CD4-positive, alpha-beta memory T cell (primary cell): ENCODE data around the gene LTBR. TPM values are rescaled to one million over a fixed set of nuclear protein-coding genes. Genes with fewer than 3 reads are reported as not detected.

Experiments used
- CTCF ChIA-PET: fragments of 350-600 bp; sonication (Branson Sonifier 250); formaldehyde crosslinking; loops from one replicate; lab custom pipeline; 2021; ENCODE audit warnings: inconsistent platforms; ENCODE audit not compliant: partially characterized antibody; lab: Charles Lee
- POLR2A ChIA-PET: fragments of 350-600 bp; sonication (Branson Sonifier 250); formaldehyde crosslinking; loops from one replicate; lab custom pipeline; 2021; ENCODE audit not compliant: partially characterized antibody; lab: Charles Lee
- DNase-seq, 5 donors: peaks; one replicate each; pipeline versions ENCODE4 v3.0.0 to v3.0.0-alpha.2; 2020 to 2022; ENCODE audit warnings: mixed read lengths in 1 of 5
- H3K27ac ChIP-seq: one replicate; pipeline ENCODE4 v1.7.0; 2013; ENCODE audit warnings: low read depth, low read length
- H3K27me3 ChIP-seq: 2 replicates; pipeline ENCODE4 v1.7.0; 2013; ENCODE audit warnings: mild to moderate bottlenecking, low read length, moderate library complexity; ENCODE audit not compliant: insufficient read depth
- H3K36me3 ChIP-seq: 2 replicates; pipeline ENCODE4 v1.7.0; 2013; ENCODE audit warnings: mild to moderate bottlenecking, low read length, moderate library complexity; ENCODE audit not compliant: insufficient read depth
- H3K4me1 ChIP-seq: 2 replicates; pipeline ENCODE4 v1.7.0; 2013; ENCODE audit warnings: mild to moderate bottlenecking, low read length, moderate library complexity; ENCODE audit not compliant: insufficient read depth
- H3K4me3 ChIP-seq, 2 donors: one replicate each; pipeline ENCODE4 v1.7.0; 2013; ENCODE audit warnings: low read length in 2 of 2, mild to moderate bottlenecking in 1 of 2
- H3K9me3 ChIP-seq, 2 donors: one replicate each; pipeline ENCODE4 v1.7.0; 2013; ENCODE audit warnings: low read length in 2 of 2, control low read depth in 1 of 2; ENCODE audit not compliant: control insufficient read depth in 1 of 2
- H3K27ac Mint-ChIP-seq, 7 donors: one replicate each; pipeline ENCODE4 v1.8.0; 2020 to 2021; ENCODE audit warnings: mixed read lengths in 7 of 7, mild to moderate bottlenecking in 6 of 7, inconsistent platforms in 3 of 7, moderate library complexity in 3 of 7
- H3K27me3 Mint-ChIP-seq, 2 donors: one replicate each; pipeline ENCODE4 v1.8.0; 2020 to 2021; ENCODE audit warnings: mixed read lengths in 2 of 2
- H3K36me3 Mint-ChIP-seq, 2 donors: one replicate each; pipeline ENCODE4 v1.8.0; 2020 to 2021; ENCODE audit warnings: mixed read lengths in 2 of 2, inconsistent platforms in 1 of 2, mild to moderate bottlenecking in 1 of 2
- H3K4me1 Mint-ChIP-seq, 4 donors: one replicate each; pipeline ENCODE4 v1.8.0; 2020 to 2021; ENCODE audit warnings: mixed read lengths in 4 of 4, mild to moderate bottlenecking in 1 of 4
- H3K4me3 Mint-ChIP-seq, 8 donors: one replicate each; pipeline ENCODE4 v1.8.0; 2020 to 2021; ENCODE audit warnings: mixed read lengths in 8 of 8, mild to moderate bottlenecking in 7 of 8, moderate library complexity in 6 of 8, inconsistent platforms in 3 of 8
- H3K9me3 Mint-ChIP-seq, 8 donors: one replicate each; pipeline ENCODE4 v1.8.0; 2020 to 2021; ENCODE audit warnings: mixed read lengths in 8 of 8, mild to moderate bottlenecking in 5 of 8, inconsistent platforms in 3 of 8, moderate library complexity in 1 of 8
- intact Hi-C: fragments of 100-400 bp; cut with micrococcal nuclease; formaldehyde crosslinking; loops from one replicate; pipeline ENCODE4 v1.15.1; 2023
- polyA plus RNA-seq, 2 donors: library from polyadenylated mRNA; unstranded; fragments of 300-500 nt; fragmentation: Illumina TruSeq; gene quantifications; one replicate each; pipeline ENCODE4 v1.2.3, GENCODE V29; 2021
- total RNA-seq, 2 experiments: library from RNA; stranded (reverse); gene quantifications; one replicate each; pipeline ENCODE4 v1.2.3, GENCODE V29; 2021

Gene LTBR
- total and polyA plus RNA-seq, 4 experiments from 2014 or later: 1.1 to 1.3 TPM; not detected in 2

DNA sequence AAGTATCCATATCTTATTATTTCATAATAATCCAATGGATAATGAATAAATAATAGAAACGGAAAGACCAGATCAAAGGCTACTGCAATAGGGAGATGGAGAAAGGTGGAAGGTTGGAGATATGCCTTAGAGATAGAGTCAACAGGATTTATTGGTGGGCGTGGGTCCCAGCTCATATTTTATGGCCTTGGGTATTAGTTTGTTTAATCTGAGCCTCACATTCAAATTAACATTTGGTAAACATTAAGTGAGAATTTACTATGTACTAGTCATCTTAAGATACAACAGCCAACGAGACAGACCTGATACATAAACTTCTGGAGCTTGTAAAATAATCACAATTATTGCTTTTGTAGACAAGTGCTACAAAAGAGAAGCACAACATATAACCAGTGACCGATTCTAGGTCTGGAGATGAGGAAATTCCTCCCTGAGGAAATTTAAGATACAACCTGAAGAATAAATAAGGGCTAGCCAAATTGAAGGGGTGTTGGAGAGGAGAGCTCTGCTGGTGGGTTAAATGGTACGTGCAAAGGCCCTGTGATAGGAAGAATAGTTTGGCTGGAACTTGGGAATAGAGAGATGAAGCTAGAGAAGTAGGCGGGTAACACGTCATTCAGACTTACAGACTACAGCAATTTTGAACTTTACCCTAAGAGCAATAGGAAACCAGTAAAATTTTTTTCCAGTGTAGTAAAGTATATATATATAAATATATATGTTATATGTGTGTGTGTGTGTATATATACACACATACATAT, 16.1 kb downstream of the LTBR start:
- H3K4me3 ChIP-seq: no peak overlapping the region
- Mint-ChIP-seq H3K27ac (no peak overlapping the region), H3K27me3 (no peaks in the 10 kb centered on the region), H3K4me3 (no peak overlapping the region), H3K4me1 (no peaks in the 10 kb centered on the region), H3K9me3 (no peaks in the 10 kb centered on the region), H3K36me3 (no peaks in the 10 kb centered on the region)
- no peaks in the 10 kb centered on the region for H3K4me1 ChIP-seq
- H3K9me3 ChIP-seq: no peaks in the 10 kb centered on the region
- no peaks in the 10 kb centered on the region for H3K27me3 ChIP-seq
- intact Hi-C loops: no loop called here
- H3K27ac ChIP-seq: no peak overlapping the region
- CTCF ChIA-PET: no interaction called here
- no peaks in the 10 kb centered on the region for H3K36me3 ChIP-seq
- POLR2A ChIA-PET: no interaction called here
- no peak for DNase-seq

DNA sequence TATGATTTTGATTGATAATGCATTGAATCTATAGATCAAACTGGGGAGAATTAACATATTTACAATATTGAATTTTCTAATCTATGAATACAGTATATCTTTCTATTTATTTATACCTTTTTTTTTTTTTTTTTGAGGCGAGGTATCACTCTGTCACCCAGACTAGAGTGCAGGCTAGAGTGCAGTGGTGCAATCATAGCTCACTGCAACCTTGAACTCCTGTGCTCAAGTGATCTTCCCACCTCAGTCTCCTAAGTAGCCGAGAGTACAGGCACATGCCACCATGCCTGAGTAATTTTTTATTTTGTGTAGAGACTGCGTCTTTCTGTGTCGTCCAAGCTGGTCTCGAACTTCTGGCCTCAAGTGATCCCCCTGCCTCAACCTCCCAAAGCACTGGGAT, 20.4 kb downstream of the LTBR start:
- Histone ChIP-seq H3K4me1 (no peaks in the 10 kb centered on the region), H3K9me3 (no peaks in the 10 kb centered on the region), H3K27ac (no peak overlapping the region), H3K27me3 (no peaks in the 10 kb centered on the region), H3K36me3 (no peaks in the 10 kb centered on the region), H3K4me3 (no peak overlapping the region)
- POLR2A ChIA-PET: no interaction called here
- no peaks in the 10 kb centered on the region for H3K27me3 Mint-ChIP-seq
- DNase-seq: no peak
- H3K36me3 Mint-ChIP-seq: no peaks in the 10 kb centered on the region
- CTCF ChIA-PET: no interaction called here
- no peak overlapping the region for H3K4me3 Mint-ChIP-seq
- H3K27ac Mint-ChIP-seq: peak overlapping the region in 1 of 7 donors; percentile 32
- no peaks in the 10 kb centered on the region for H3K9me3 Mint-ChIP-seq
- intact Hi-C loops: no loop called here
- no peaks in the 10 kb centered on the region for H3K4me1 Mint-ChIP-seq

DNA sequence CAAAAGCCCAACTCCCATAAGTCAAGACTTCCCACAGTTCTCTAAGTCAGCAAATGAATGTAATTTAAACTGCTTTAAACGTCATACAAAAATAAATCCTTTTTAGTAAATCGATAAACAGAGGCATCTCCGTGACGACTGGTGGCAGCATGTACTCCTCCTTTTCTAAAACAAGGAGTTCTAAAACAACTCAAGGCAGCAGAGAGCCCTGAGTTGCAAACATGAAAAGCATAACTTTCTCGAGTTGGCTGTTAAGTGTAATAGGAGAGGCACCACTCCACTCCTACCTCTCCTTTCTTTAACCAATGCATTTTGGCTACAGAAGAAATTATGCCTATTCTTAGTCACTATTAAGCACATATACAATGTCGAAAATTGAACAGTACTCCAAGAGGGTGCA, 22.0 kb downstream of the LTBR start:
- no peak overlapping the region for H3K4me3 Mint-ChIP-seq
- no peaks in the 10 kb centered on the region for H3K36me3 Mint-ChIP-seq
- Histone ChIP-seq H3K4me3 (no peak overlapping the region), H3K9me3 (no peaks in the 10 kb centered on the region), H3K27me3 (no peaks in the 10 kb centered on the region), H3K36me3 (no peaks in the 10 kb centered on the region), H3K4me1 (no peaks in the 10 kb centered on the region), H3K27ac (no peak overlapping the region)
- no peak for DNase-seq
- ChIA-PET CTCF (no interaction called here), POLR2A (no interaction called here)
- no peaks in the 10 kb centered on the region for H3K9me3 Mint-ChIP-seq
- H3K27me3 Mint-ChIP-seq: peaks cover 0 to 2% of the 10 kb centered on the region in 2 donors
- intact Hi-C loops: no loop called here
- no peaks in the 10 kb centered on the region for H3K4me1 Mint-ChIP-seq
- no peak overlapping the region for H3K27ac Mint-ChIP-seq

DNA sequence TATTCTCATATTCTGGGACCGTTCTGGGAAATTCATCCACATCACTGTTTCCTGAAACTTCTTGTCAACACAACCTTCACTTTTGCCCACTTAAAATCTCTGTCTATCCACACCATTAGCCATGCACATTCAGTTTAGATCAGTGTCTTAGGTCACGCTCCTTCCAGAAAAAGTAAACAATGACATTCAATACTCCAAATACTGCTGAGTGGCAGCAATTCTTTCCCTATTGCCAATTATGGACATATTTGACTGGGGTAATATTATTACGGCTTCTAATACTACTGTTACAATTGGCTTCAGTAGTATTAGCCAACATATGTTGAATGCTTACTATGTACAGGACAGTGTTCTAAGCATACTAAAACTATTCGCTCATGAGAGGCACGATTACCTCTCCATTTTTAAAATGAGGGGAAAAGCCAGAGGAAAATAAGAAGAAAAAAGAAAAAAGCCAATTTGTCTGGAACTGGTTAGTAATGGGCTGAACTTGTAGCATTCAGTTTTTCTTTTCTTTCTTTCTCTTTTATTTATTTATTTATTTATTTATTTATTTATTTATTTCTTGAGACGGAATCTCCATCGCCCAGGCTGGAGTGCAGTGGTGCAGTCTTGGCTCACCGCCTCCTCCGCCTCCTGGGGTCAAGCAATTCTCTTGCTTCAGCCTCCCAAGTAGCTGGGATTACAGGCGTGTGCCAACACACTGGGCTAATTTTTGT, 23.4 kb downstream of the LTBR start:
- H3K4me1 ChIP-seq: no peaks in the 10 kb centered on the region
- intact Hi-C loops: no loop called here
- Mint-ChIP-seq H3K36me3 (no peaks in the 10 kb centered on the region), H3K4me1 (no peaks in the 10 kb centered on the region), H3K9me3 (no peaks in the 10 kb centered on the region), H3K4me3 (no peak overlapping the region), H3K27ac (no peak overlapping the region), H3K27me3 (peaks cover 0 to 2% of the 10 kb centered on the region in 2 donors)
- no peak overlapping the region for H3K27ac ChIP-seq
- H3K27me3 ChIP-seq: no peaks in the 10 kb centered on the region
- no peak for DNase-seq
- POLR2A ChIA-PET: no interaction called here
- no peaks in the 10 kb centered on the region for H3K9me3 ChIP-seq
- H3K36me3 ChIP-seq: no peaks in the 10 kb centered on the region
- CTCF ChIA-PET: no interaction called here
- H3K4me3 ChIP-seq: no peak overlapping the region

DNA sequence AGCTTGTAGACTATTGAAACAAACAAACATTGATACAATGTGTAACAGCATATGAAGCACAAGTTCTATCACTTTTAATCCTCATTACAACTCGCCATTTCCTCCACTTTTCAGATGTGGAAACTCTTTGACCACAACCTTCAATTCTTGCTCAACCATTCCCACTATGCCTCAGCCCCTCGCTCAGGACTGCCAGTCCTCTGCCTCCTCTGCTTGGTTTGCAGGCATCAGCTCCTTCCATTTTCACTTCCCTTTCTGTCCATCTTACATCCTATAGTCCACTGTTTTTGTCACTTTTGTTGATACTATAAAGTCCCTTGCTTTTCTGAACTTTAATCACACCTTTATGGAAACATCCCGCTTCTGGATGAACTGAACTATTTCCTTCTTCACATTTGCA, 32.6 kb downstream of the LTBR start:
- CTCF ChIA-PET: interaction anchor here (0.8 kb wide), 2 partner anchors 48 to 49 kb away, joined by 3 read pairs; no protein-coding TSS in a partner anchor
- Histone ChIP-seq H3K9me3 (no peaks in the 10 kb centered on the region), H3K27ac (no peak overlapping the region), H3K4me1 (no peaks in the 10 kb centered on the region), H3K36me3 (no peaks in the 10 kb centered on the region), H3K27me3 (no peaks in the 10 kb centered on the region), H3K4me3 (no peak overlapping the region)
- intact Hi-C loops: no loop called here
- Mint-ChIP-seq H3K27ac (no peak overlapping the region), H3K27me3 (peaks cover 0 to 3% of the 10 kb centered on the region in 2 donors), H3K4me1 (no peaks in the 10 kb centered on the region), H3K36me3 (no peaks in the 10 kb centered on the region), H3K4me3 (no peak overlapping the region), H3K9me3 (peaks cover 0 to 2% (median 0%) of the 10 kb centered on the region in 8 donors)
- DNase-seq: no peak
- POLR2A ChIA-PET: no interaction called here

DNA sequence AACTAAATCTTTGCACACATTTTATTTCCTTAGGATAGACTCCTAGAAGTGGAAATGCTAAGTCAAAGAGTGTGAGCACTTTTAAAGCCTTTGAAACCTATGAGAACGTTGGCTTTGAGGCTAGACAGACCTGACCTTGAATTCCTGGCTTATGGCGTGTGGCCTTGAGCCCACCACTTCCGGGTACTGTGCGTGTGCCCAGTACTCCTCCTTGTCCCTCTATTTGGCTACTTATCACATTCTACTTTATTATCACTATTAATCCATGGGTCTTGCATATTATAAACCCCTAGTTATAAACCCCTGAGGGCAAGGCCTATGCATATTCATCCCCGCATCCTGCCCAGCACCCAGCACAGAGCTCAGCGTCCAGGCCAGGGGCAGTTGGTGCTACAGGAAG, 34.8 kb downstream of the LTBR start:
- peak overlapping the region in 1 of 8 donors; percentile 26 for H3K4me3 Mint-ChIP-seq
- H3K27ac Mint-ChIP-seq: no peak overlapping the region
- H3K36me3 Mint-ChIP-seq: no peaks in the 10 kb centered on the region
- DNase-seq: no peak
- H3K27ac ChIP-seq: no peak overlapping the region
- peaks cover 7% of the 10 kb centered on the region for H3K4me1 ChIP-seq
- H3K4me3 ChIP-seq: no peak overlapping the region
- H3K9me3 ChIP-seq: no peaks in the 10 kb centered on the region
- CTCF ChIA-PET: interaction anchor here (2.5 kb wide), 1 partner anchor 47 kb away, joined by 12 read pairs; no protein-coding TSS in a partner anchor
- H3K4me1 Mint-ChIP-seq: peaks cover 6 to 7% (median 7%) of the 10 kb centered on the region in 4 donors
- H3K27me3 Mint-ChIP-seq: peaks cover 3 to 4% of the 10 kb centered on the region in 2 donors
- no peaks in the 10 kb centered on the region for H3K36me3 ChIP-seq
- peaks cover 0 to 2% (median 0%) of the 10 kb centered on the region in 8 donors for H3K9me3 Mint-ChIP-seq
- intact Hi-C loops: no loop called here
- no peaks in the 10 kb centered on the region for H3K27me3 ChIP-seq
- POLR2A ChIA-PET: no interaction called here

DNA sequence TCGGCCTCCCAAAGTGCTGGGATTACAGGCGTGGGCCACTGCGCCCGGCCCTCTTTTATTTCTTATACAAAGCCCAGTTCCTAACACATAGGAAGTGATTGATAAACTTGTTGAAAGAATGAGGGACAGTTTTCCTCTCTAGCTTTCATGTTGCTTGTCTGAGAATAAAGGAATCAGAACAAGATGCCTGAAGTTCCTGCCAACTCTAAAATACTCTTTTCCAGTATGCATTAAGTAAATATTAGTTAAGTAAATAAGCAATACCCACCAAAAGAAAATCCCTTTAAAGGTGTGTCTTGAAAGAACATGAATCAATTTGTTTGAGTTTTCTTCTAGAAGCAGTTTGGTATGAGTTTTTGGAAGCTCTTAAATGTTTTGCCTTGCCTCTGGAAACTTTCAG, 36.4 kb downstream of the LTBR start:
- Mint-ChIP-seq H3K27ac (no peak overlapping the region), H3K4me3 (no peak overlapping the region), H3K9me3 (peaks cover 0 to 2% (median 0%) of the 10 kb centered on the region in 8 donors), H3K27me3 (peaks cover 0 to 4% of the 10 kb centered on the region in 2 donors), H3K36me3 (no peaks in the 10 kb centered on the region), H3K4me1 (peaks cover 8 to 13% (median 10%) of the 10 kb centered on the region in 4 donors)
- no peaks in the 10 kb centered on the region for H3K9me3 ChIP-seq
- H3K36me3 ChIP-seq: no peaks in the 10 kb centered on the region
- no peak for DNase-seq
- peaks cover 11% of the 10 kb centered on the region for H3K4me1 ChIP-seq
- intact Hi-C loops: loop anchor here (10.0 kb wide), 2 partner anchors 264 to 364 kb away; partner anchors contain the start of genes CD4 and ZNF384
- no peaks in the 10 kb centered on the region for H3K27me3 ChIP-seq
- H3K27ac ChIP-seq: no peak overlapping the region
- H3K4me3 ChIP-seq: no peak overlapping the region
- CTCF ChIA-PET: interaction anchor here (1.4 kb wide), 2 partner anchors 45 to 94 kb away, joined by 4 to 7 read pairs; no protein-coding TSS in a partner anchor
- POLR2A ChIA-PET: interaction anchor here (1.8 kb wide), 1 partner anchor 42 kb away, joined by 6 read pairs; no protein-coding TSS in a partner anchor
